ENCODE results near the gene ADAM10.

DNA sequence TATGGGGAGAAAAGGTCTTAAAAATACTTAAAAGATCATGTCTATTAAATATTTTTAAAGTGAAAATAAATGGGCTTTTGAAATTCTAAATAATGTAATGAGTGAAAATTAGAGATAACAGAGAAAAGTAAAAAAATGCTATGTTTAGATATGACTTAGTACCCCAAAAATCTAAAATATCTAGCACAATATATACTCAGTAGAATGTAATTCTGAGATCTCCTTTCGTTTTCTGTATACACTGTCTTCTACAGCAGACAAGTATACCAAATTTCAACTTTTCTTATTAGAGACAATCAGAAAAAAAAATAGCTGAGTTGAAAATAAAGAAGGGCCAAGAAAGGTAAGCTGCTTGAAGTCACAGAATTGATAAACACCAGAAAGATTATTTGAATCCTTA is 140.8 kb downstream of the ADAM10 start:
- TF ChIP-seq, protein P1, sequence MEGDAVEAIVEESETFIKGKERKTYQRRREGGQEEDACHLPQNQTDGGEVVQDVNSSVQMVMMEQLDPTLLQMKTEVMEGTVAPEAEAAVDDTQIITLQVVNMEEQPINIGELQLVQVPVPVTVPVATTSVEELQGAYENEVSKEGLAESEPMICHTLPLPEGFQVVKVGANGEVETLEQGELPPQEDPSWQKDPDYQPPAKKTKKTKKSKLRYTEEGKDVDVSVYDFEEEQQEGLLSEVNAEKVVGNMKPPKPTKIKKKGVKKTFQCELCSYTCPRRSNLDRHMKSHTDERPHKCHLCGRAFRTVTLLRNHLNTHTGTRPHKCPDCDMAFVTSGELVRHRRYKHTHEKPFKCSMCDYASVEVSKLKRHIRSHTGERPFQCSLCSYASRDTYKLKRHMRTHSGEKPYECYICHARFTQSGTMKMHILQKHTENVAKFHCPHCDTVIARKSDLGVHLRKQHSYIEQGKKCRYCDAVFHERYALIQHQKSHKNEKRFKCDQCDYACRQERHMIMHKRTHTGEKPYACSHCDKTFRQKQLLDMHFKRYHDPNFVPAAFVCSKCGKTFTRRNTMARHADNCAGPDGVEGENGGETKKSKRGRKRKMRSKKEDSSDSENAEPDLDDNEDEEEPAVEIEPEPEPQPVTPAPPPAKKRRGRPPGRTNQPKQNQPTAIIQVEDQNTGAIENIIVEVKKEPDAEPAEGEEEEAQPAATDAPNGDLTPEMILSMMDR (IDR thresholded peaks at IDR 0.05): no peak
- TF ChIP-seq POLR2AphosphoS5 (IDR thresholded peaks at IDR 0.05): no peak
- TF ChIP-seq POLR2A (IDR thresholded peaks at IDR 0.05): no peak

Measured in breast epithelium (tissue), 3 donors.